B cell (primary cell): ENCODE measurements around the gene AQP6.

Experiments used
- EZH2 ChIP-seq: IDR thresholded peaks from 2 replicates; pipeline ENCODE4 v1.6.1; 2012; ENCODE audit warnings: borderline replicate concordance, low read depth, mild to moderate bottlenecking, moderate library complexity, low read length; ENCODE audit not compliant: insufficient read depth, poor library complexity, severe bottlenecking
- TF ChIP-seq, protein P1 (sequence below): fragments of 200-600 bp; IDR thresholded peaks from one replicate; pipeline ENCODE4 v1.8.0; 2022; ENCODE audit warnings: antibody characterized with exemption, mild to moderate bottlenecking

DNA sequence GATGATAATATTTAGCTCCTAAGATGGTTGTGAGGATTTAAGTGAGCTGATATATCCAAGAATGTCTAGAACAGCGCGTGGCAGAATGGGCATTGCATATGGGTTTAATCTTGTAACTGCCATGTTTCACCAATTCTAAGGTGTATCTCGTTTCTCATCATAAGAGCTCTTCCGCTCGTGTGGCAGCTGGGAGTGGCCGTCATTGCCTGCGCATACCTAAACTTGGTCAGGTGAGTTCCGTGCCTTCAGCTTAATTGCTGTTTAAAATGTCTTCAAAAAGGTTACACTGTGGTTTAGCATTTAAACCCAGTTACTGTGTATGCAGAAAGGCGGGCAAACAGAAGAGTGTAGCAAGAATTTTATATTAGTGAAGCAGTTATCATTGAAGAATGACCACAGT lies 26.7 kb upstream of the AQP6 start:
- TF ChIP-seq, protein P1, sequence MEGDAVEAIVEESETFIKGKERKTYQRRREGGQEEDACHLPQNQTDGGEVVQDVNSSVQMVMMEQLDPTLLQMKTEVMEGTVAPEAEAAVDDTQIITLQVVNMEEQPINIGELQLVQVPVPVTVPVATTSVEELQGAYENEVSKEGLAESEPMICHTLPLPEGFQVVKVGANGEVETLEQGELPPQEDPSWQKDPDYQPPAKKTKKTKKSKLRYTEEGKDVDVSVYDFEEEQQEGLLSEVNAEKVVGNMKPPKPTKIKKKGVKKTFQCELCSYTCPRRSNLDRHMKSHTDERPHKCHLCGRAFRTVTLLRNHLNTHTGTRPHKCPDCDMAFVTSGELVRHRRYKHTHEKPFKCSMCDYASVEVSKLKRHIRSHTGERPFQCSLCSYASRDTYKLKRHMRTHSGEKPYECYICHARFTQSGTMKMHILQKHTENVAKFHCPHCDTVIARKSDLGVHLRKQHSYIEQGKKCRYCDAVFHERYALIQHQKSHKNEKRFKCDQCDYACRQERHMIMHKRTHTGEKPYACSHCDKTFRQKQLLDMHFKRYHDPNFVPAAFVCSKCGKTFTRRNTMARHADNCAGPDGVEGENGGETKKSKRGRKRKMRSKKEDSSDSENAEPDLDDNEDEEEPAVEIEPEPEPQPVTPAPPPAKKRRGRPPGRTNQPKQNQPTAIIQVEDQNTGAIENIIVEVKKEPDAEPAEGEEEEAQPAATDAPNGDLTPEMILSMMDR: no peak
- TF ChIP-seq EZH2: no peak
